Naive thymus-derived CD8-positive, alpha-beta T cell (primary cell): ENCODE results near the gene MMUT. TPM values are rescaled to one million over a fixed set of nuclear protein-coding genes. Genes with fewer than 3 reads are reported as not detected.
"Not testable (repeated sequence)": the region's sequence is repeated elsewhere in the genome, so short reads cannot be mapped to it uniquely, and the experiment has no call there.

ENCODE experiments used
- ATAC-seq, 2 donors: fragments of 150-1000 bp; cut with Tn5 transposase in 1 of 2; sonication (Bioruptor Pico), chemical (Tn5 transposase) in 1 of 2; 1 replicate in 1 of 2; 2 replicates in 1 of 2; pipeline ENCODE4 v1.10.0; 2021; ENCODE audit warnings: mild to moderate bottlenecking in 2 of 2, moderate library complexity in 2 of 2
- POLR2A ChIA-PET: fragments of 350-600 bp; sonication (Branson Sonifier 250); formaldehyde crosslinking; loops from one replicate; lab custom pipeline; 2021; ENCODE audit warnings: antibody characterized with exemption; lab: Charles Lee
- DNase-seq, 10 donors: peaks; one replicate each; pipeline versions ENCODE4 v3.0.0 to v3.0.0-alpha.2; 2020 to 2022
- H3K27ac Mint-ChIP-seq, 10 donors: one replicate each; pipeline ENCODE4 v1.8.0; 2020 to 2022; ENCODE audit warnings: mild to moderate bottlenecking in 10 of 10, mixed read lengths in 10 of 10, moderate library complexity in 4 of 10, inconsistent platforms in 1 of 10
- H3K27me3 Mint-ChIP-seq, 5 donors: one replicate each; pipeline ENCODE4 v1.8.0; 2021 to 2022; ENCODE audit warnings: mixed read lengths in 5 of 5
- H3K36me3 Mint-ChIP-seq, 3 donors: one replicate each; pipeline ENCODE4 v1.8.0; 2020 to 2022; ENCODE audit warnings: mixed read lengths in 3 of 3, mild to moderate bottlenecking in 2 of 3, inconsistent platforms in 1 of 3
- H3K4me1 Mint-ChIP-seq, 4 donors: one replicate each; pipeline ENCODE4 v1.8.0; 2021 to 2022; ENCODE audit warnings: mixed read lengths in 4 of 4
- H3K4me3 Mint-ChIP-seq, 10 donors: one replicate each; pipeline ENCODE4 v1.8.0; 2020 to 2022; ENCODE audit warnings: mild to moderate bottlenecking in 10 of 10, mixed read lengths in 10 of 10, moderate library complexity in 6 of 10, inconsistent platforms in 1 of 10
- H3K9me3 Mint-ChIP-seq, 9 donors: one replicate each; pipeline ENCODE4 v1.8.0; 2020 to 2022; ENCODE audit warnings: mixed read lengths in 9 of 9, mild to moderate bottlenecking in 3 of 9, inconsistent platforms in 1 of 9, moderate library complexity in 1 of 9
- polyA plus RNA-seq, 3 donors: library from polyadenylated mRNA; unstranded; fragments of 300-500 nt; fragmentation: Illumina TruSeq; gene quantifications; one replicate each; pipeline ENCODE4 v1.2.3, GENCODE V29; 2021
- total RNA-seq, 8 experiments: library from RNA in 2 of 8; stranded (reverse) in 2 of 8; gene quantifications; one replicate each; pipeline ENCODE4 v1.2.3 and lab custom pipeline; 2021 to 2026

MMUT gene
- total and polyA plus RNA-seq, 5 experiments from 2014 or later: 9.1 to 14.1 (median 11.3) TPM

GRCh38 chr6:49410564-49410963 is 52.5 kb downstream of the MMUT start:
- ATAC-seq: no peak
- H3K27me3 Mint-ChIP-seq: peaks cover 2 to 23% (median 9%) of the 10 kb centered on the region in 5 donors
- no peaks in the 10 kb centered on the region for H3K9me3 Mint-ChIP-seq
- DNase-seq: no peak
- no peaks in the 10 kb centered on the region for H3K36me3 Mint-ChIP-seq
- H3K4me3 Mint-ChIP-seq: no peak overlapping the region
- POLR2A ChIA-PET: no interaction called here
- H3K27ac Mint-ChIP-seq: no peak overlapping the region
- no peaks in the 10 kb centered on the region for H3K4me1 Mint-ChIP-seq

DNA sequence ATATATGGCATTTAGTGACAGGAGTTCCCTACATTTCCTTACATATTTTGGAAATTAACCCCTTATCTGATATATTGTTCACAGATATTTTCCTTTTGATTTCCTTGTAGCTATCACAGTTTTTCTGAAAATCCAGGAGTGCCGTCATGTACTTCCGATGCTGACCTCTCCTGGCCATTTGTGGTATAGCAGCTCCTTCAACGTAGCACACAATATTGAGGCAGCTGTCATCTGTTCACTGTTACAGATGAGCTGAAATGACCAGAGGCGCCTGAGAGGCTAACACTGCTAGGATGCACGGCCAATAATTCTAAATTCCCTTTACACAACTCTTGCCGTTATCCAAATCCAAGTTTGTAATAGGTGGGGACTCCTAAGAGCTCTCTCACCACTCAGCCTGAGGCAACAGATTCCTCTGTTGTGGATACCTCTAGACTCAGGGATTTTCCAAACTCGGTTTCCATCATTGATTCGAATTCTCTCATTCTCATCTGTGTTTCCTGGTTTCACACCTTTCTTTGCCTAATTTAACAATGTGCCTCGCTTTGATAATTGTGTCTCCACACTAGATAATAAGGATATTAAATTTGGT is 53.0 kb downstream of the MMUT start:
- DNase-seq: peak in 9 of 10 donors; percentile 17 to 64 (median 39)
- POLR2A ChIA-PET: no interaction called here
- Mint-ChIP-seq H3K36me3 (no peaks in the 10 kb centered on the region), H3K9me3 (no peaks in the 10 kb centered on the region), H3K27ac (no peak overlapping the region), H3K27me3 (peaks cover 0 to 23% (median 7%) of the 10 kb centered on the region in 5 donors), H3K4me3 (no peak overlapping the region), H3K4me1 (no peaks in the 10 kb centered on the region)
- ATAC-seq: peak; percentile 58

GRCh38 chr6:49406250-49406970 is 56.6 kb downstream of the MMUT start:
- no peaks in the 10 kb centered on the region for H3K9me3 Mint-ChIP-seq
- POLR2A ChIA-PET: no interaction called here

DNA sequence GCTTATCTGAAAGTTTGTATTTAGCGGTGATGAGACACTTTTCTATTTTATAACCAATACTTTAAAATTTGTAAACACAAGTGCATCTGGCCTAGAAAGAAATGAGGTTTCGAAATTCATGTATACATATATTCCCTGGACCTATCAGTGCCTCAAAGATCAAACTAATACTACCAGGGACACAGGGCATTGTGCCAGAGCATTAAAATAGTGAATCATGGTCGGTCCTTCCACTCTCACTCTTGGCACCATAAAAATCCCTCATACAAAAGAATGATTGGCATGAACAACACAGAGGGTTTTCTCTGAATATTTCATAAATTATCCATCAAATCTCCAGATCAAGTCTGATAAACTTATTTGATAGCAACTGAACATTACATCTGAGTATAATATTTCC is 62.0 kb downstream of the MMUT start:
- Mint-ChIP-seq H3K9me3 (peaks cover 0 to 3% (median 0%) of the 10 kb centered on the region in 9 donors), H3K36me3 (no peaks in the 10 kb centered on the region), H3K27me3 (peaks cover 2 to 10% (median 9%) of the 10 kb centered on the region in 5 donors), H3K4me3 (no peak overlapping the region), H3K4me1 (no peaks in the 10 kb centered on the region), H3K27ac (no peak overlapping the region)
- POLR2A ChIA-PET: no interaction called here
- DNase-seq (no peak), ATAC-seq (no peak)

More at GRCh38 chr6:49406250-49406970, 56.6 kb downstream of the MMUT start:
- DNase-seq (no peak), ATAC-seq (no peak)
- Mint-ChIP-seq H3K4me3 (no peak overlapping the region), H3K36me3 (no peaks in the 10 kb centered on the region), H3K27ac (no peak overlapping the region), H3K27me3 (peaks cover 5 to 15% (median 7%) of the 10 kb centered on the region in 5 donors), H3K4me1 (no peaks in the 10 kb centered on the region)

DNA sequence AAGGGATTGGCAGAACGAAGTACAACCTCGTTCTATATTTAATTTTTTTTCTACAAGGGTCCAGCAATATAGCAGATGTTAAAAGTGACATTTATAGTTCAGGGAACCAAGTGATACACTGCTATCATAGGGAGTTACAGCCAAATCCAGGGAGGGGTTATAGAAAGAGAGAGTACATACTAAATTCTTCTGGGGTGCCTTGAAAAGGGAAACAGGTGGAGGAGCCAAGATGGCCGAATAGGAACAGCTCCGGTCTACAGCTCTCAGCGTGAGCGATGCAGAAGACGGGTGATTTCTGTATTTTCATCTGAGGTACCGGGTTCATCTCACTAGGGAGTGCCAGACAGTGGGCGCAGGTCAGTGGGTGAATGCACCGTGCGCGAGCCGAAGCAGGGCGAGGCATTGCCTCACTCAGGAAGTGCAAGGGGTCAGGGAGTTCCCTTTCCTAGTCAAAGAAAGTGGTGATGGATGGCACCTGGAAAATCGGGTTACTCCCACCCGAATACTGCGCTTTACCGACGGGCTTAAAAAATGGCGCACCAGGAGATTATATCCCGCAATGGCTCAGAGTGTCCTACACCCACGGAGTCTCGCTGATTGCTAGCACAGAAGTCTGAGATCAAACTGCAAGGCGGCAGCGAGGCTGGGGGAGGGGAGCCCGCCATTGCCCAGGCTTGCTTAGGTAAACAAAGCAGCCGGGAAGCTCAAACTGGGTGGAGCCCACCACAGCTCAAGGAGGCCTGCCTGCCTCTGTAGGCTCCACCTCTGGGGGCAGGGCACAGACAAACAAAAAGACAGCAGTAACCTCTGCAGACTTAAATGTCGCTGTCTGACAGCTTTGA is 76.2 kb downstream of the MMUT start:
- DNase-seq, H3K4me1 Mint-ChIP-seq, POLR2A ChIA-PET, ATAC-seq, H3K9me3 Mint-ChIP-seq, H3K27ac Mint-ChIP-seq, H3K4me3 Mint-ChIP-seq, H3K36me3 Mint-ChIP-seq: not testable (repeated sequence)
- peaks cover 0 to 13% (median 3%) of the 10 kb centered on the region in 5 donors for H3K27me3 Mint-ChIP-seq

DNA sequence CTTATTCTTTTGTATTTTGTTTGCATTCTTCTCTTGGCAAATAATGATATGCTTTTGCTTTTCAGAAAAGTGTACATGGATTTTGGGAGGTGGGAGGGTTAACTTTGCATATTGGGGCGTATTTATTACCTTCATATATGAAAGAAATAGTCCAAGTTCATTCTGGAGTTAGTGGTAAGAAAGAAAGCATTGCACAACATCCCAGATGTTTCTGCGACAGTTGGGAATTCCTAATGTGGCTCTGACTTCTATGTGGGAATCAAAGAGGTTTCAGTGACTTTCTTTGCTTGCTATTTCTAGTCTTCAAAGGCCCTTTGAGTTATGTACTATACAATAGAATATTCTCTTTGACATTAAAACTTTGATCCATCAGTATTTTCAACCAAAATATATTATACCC is 78.1 kb downstream of the MMUT start:
- no peaks in the 10 kb centered on the region for H3K4me1 Mint-ChIP-seq
- no peaks in the 10 kb centered on the region for H3K36me3 Mint-ChIP-seq
- no peak for DNase-seq
- no peak overlapping the region for H3K27ac Mint-ChIP-seq
- H3K9me3 Mint-ChIP-seq: peaks cover 0 to 9% (median 0%) of the 10 kb centered on the region in 9 donors
- H3K27me3 Mint-ChIP-seq: peaks cover 0 to 13% (median 3%) of the 10 kb centered on the region in 5 donors
- POLR2A ChIA-PET: no interaction called here
- no peak overlapping the region for H3K4me3 Mint-ChIP-seq
- no peak for ATAC-seq

Other genes starting within 250 kb of the MMUT start
- 1 to 10 TPM; 5.2 to 5.4 TPM for gene CENPQ, start 117 bp upstream of the MMUT start, total RNA-seq
- gene CENPQ, start 117 bp upstream of the MMUT start, polyA plus RNA-seq: 1 to 10 TPM; 3.6 to 6.1 (median 4.9) TPM
- gene GLYATL3, start 36.7 kb upstream of the MMUT start, total RNA-seq: not detected
- gene GLYATL3, start 36.7 kb upstream of the MMUT start, polyA plus RNA-seq: not detected
- not detected for gene C6orf141, start 87.4 kb upstream of the MMUT start, total RNA-seq
- not detected for gene C6orf141, start 87.4 kb upstream of the MMUT start, polyA plus RNA-seq
- gene RHAG, start 173.6 kb upstream of the MMUT start, total RNA-seq: not detected
- gene RHAG, start 173.6 kb upstream of the MMUT start, polyA plus RNA-seq: not detected